BJ (cell line): ENCODE results near the gene KRT72. TPM values are rescaled to one million over a fixed set of nuclear protein-coding genes. Genes with fewer than 3 reads are reported as not detected.

Source experiments
- CTCF ChIA-PET: fragments of 350-600 bp; formaldehyde crosslinking; extraction: SDS; loops from one replicate; lab custom pipeline; 2021; ENCODE audit warnings: antibody characterized with exemption, inconsistent platforms; lab: Yijun Ruan, JAX
- POLR2A ChIA-PET: fragments of 300-600 bp; sonication (Branson Sonifier 250); formaldehyde crosslinking; extraction: SDS; loops from one replicate; lab custom pipeline; 2021; ENCODE audit warnings: antibody characterized with exemption; lab: Charles Lee
- DNase-seq: peaks from one replicate; pipeline ENCODE4 v3.0.0-alpha.2; 2011; ENCODE audit warnings: low read depth
- H3K27me3 ChIP-seq: 2 replicates; pipeline ENCODE4 v1.6.0; 2011; ENCODE audit warnings: low read length; ENCODE audit not compliant: control insufficient read depth, insufficient read depth
- H3K36me3 ChIP-seq: 2 replicates; pipeline ENCODE4 v1.5.1; 2011; ENCODE audit warnings: low read length; ENCODE audit not compliant: control insufficient read depth, insufficient read depth
- H3K4me3 ChIP-seq: 2 replicates; pipeline ENCODE4 v1.5.1; 2011; ENCODE audit warnings: low read depth, mild to moderate bottlenecking, control low read depth, low read length
- CTCF ChIP-seq: IDR thresholded peaks from 2 replicates; pipeline ENCODE4 v1.5.1; 2011; ENCODE audit warnings: low read depth, mild to moderate bottlenecking, control low read depth, inconsistent platforms, low read length, moderate library complexity; ENCODE audit not compliant: insufficient read depth
- polyA plus RNA-seq: library from polyadenylated mRNA; depleted of rRNA; stranded (reverse); fragments of >200 nt; gene quantifications from 2 replicates; pipeline ENCODE4 v1.2.3, GENCODE V29; 2011

KRT72 gene
- polyA plus RNA-seq, 1 experiment, result not detected

- TF ChIP-seq CTCF, result no peak
- H3K36me3 ChIP-seq, result no peaks in the 10 kb centered on the region
- CTCF ChIA-PET, result no interaction called here
- DNase-seq, result no peak
- no peak overlapping the region for H3K4me3 ChIP-seq
- POLR2A ChIA-PET, result no interaction called here
- H3K27me3 ChIP-seq, result peaks cover 14% of the 10 kb centered on the region
Measured at GRCh38 chr12:52630599-52631200, 29.4 kb upstream of the KRT72 start.

- no peak for TF ChIP-seq CTCF
- POLR2A ChIA-PET, result no interaction called here
- CTCF ChIA-PET, result no interaction called here
- Histone ChIP-seq H3K4me3 (no peak overlapping the region), H3K36me3 (no peaks in the 10 kb centered on the region), H3K27me3 (peaks cover 14% of the 10 kb centered on the region)
- no peak for DNase-seq
Measured at GRCh38 chr12:52630008-52630500, 28.8 kb upstream of the KRT72 start.

- CTCF ChIA-PET, result interaction anchor here (0.7 kb wide), 1 partner anchor 216 kb away, joined by 3 read pairs; no protein-coding TSS in a partner anchor
Measured at GRCh38 chr12:52629281-52630007, 28.2 kb upstream of the KRT72 start.

GRCh38 chr12:52628841-52629240 lies 27.6 kb upstream of the KRT72 start:
- CTCF ChIA-PET, result interaction anchor here (0.7 kb wide), 1 partner anchor 216 kb away, joined by 3 read pairs; no protein-coding TSS in a partner anchor
- Histone ChIP-seq H3K27me3 (peaks cover 11% of the 10 kb centered on the region), H3K4me3 (no peak overlapping the region), H3K36me3 (no peaks in the 10 kb centered on the region)
- TF ChIP-seq CTCF, result no peak
- DNase-seq, result no peak
- POLR2A ChIA-PET, result no interaction called here

More at GRCh38 chr12:52629281-52630007, 28.2 kb upstream of the KRT72 start:
- TF ChIP-seq CTCF, result no peak
- POLR2A ChIA-PET, result no interaction called here
- no peaks in the 10 kb centered on the region for H3K36me3 ChIP-seq
- no peak for DNase-seq
- H3K27me3 ChIP-seq, result peaks cover 14% of the 10 kb centered on the region
- no peak overlapping the region for H3K4me3 ChIP-seq

- no peak for TF ChIP-seq CTCF
- Histone ChIP-seq H3K36me3 (no peaks in the 10 kb centered on the region), H3K27me3 (peaks cover 11% of the 10 kb centered on the region), H3K4me3 (no peak overlapping the region)
- CTCF ChIA-PET, result no interaction called here
- no peak for DNase-seq
- POLR2A ChIA-PET, result no interaction called here
Measured at GRCh38 chr12:52628111-52628507, 26.8 kb upstream of the KRT72 start.
